H9 (cell line): Measurements from ENCODE around the gene OMP. TPM values are rescaled to one million over a fixed set of nuclear protein-coding genes. Genes with fewer than 3 reads are reported as not detected.

Experiments
- DNase-seq: peaks from one replicate; pipeline ENCODE4 v3.0.0-alpha.2; 2017
- H2AFZ ChIP-seq: one replicate; pipeline ENCODE4 v1.6.1; 2013; ENCODE audit warnings: mild to moderate bottlenecking, low read length, control low read depth, moderate library complexity
- H2AK5ac ChIP-seq: 2 replicates; pipeline ENCODE4 v1.6.1; 2013; ENCODE audit warnings: low read length, control low read depth, mixed read lengths; ENCODE audit not compliant: insufficient read length
- H2BK120ac ChIP-seq: one replicate; pipeline ENCODE4 v1.6.1; 2013; ENCODE audit warnings: low read depth, mild to moderate bottlenecking, low read length, control low read depth, inconsistent platforms; ENCODE audit not compliant: poor library complexity, severe bottlenecking
- H2BK12ac ChIP-seq: 2 replicates; pipeline ENCODE4 v1.6.1; 2013; ENCODE audit warnings: low read length, control low read depth, mixed read lengths, low read depth; ENCODE audit not compliant: insufficient read length
- H2BK15ac ChIP-seq: 2 replicates; pipeline ENCODE4 v1.6.1; 2013; ENCODE audit warnings: low read depth, low read length, control low read depth
- H2BK20ac ChIP-seq: one replicate; pipeline ENCODE4 v1.6.1; 2013; ENCODE audit warnings: low read depth, mild to moderate bottlenecking, low read length, control low read depth, inconsistent platforms; ENCODE audit not compliant: poor library complexity, severe bottlenecking
- H2BK5ac ChIP-seq: 2 replicates; pipeline ENCODE4 v1.6.1; 2013; ENCODE audit warnings: low read length, control low read depth, mixed read lengths; ENCODE audit not compliant: insufficient read length
- H3K14ac ChIP-seq: 2 replicates; pipeline ENCODE4 v1.6.1; 2013; ENCODE audit warnings: low read length, control low read depth; ENCODE audit not compliant: insufficient read depth
- H3K18ac ChIP-seq: 2 replicates; pipeline ENCODE4 v1.6.1; 2013; ENCODE audit warnings: low read depth, mild to moderate bottlenecking, mixed read lengths, low read length, control low read depth; ENCODE audit not compliant: insufficient read length
- H3K23ac ChIP-seq: 2 replicates; pipeline ENCODE4 v1.6.1; 2013; ENCODE audit warnings: low read length, control low read depth, mixed read lengths, low read depth; ENCODE audit not compliant: insufficient read length
- H3K23me2 ChIP-seq: 2 replicates; pipeline ENCODE4 v1.6.1; 2013; ENCODE audit warnings: low read depth, mild to moderate bottlenecking, mixed read lengths, low read length, control low read depth; ENCODE audit not compliant: insufficient read length, poor library complexity, severe bottlenecking
- H3K27ac ChIP-seq: 2 replicates; pipeline ENCODE4 v1.5.1; 2013; ENCODE audit warnings: low read length, control low read depth, mixed read lengths, low read depth; ENCODE audit not compliant: insufficient read length
- H3K27me3 ChIP-seq: 2 replicates; pipeline ENCODE4 v1.6.1; 2013; ENCODE audit warnings: low read length, control low read depth, inconsistent platforms; ENCODE audit not compliant: insufficient read depth
- H3K4ac ChIP-seq: 2 replicates; pipeline ENCODE4 v1.6.1; 2013; ENCODE audit warnings: low read depth, mild to moderate bottlenecking, control low read depth, inconsistent platforms, low read length, moderate library complexity
- H3K4me1 ChIP-seq: 2 replicates; pipeline ENCODE4 v1.6.1; 2013; ENCODE audit warnings: low read length, control low read depth, inconsistent platforms; ENCODE audit not compliant: insufficient read depth
- H3K4me2 ChIP-seq: 2 replicates; pipeline ENCODE4 v1.6.1; 2013; ENCODE audit warnings: low read length, control low read depth, mixed read lengths; ENCODE audit not compliant: insufficient read length, insufficient read depth
- H3K56ac ChIP-seq: 2 replicates; pipeline ENCODE4 v1.6.1; 2013; ENCODE audit warnings: low read depth, mild to moderate bottlenecking, mixed read lengths, low read length, control low read depth; ENCODE audit not compliant: insufficient read length
- H3K79me1 ChIP-seq: 2 replicates; pipeline ENCODE4 v1.6.1; 2013; ENCODE audit warnings: low read depth, mild to moderate bottlenecking, moderate library complexity, low read length, control low read depth, inconsistent platforms; ENCODE audit not compliant: insufficient read depth, poor library complexity, severe bottlenecking
- H3K79me2 ChIP-seq: 2 replicates; pipeline ENCODE4 v1.6.1; 2013; ENCODE audit warnings: low read length, control low read depth, inconsistent platforms; ENCODE audit not compliant: insufficient read depth
- H3K9ac ChIP-seq: 2 replicates; pipeline ENCODE4 v1.6.1; 2013; ENCODE audit warnings: low read length, control low read depth, mixed read lengths; ENCODE audit not compliant: insufficient read length; ENCODE audit errors: extremely low read depth
- H3K9me3 ChIP-seq: one replicate; pipeline ENCODE4 v1.6.1; 2013; ENCODE audit warnings: low read depth, low read length, inconsistent platforms; ENCODE audit not compliant: control insufficient read depth
- H3T11ph ChIP-seq: one replicate; pipeline ENCODE4 v1.6.1; 2013; ENCODE audit warnings: mild to moderate bottlenecking, low read length, control low read depth, inconsistent platforms
- H4K20me1 ChIP-seq: one replicate; pipeline ENCODE4 v1.6.1; 2013; ENCODE audit not compliant: control insufficient read depth, insufficient read length, insufficient read depth
- H4K5ac ChIP-seq: 2 replicates; pipeline ENCODE4 v1.6.1; 2013; ENCODE audit warnings: low read depth, mild to moderate bottlenecking, mixed read lengths, low read length, control low read depth; ENCODE audit not compliant: insufficient read length
- H4K8ac ChIP-seq: replicated peaks from 2 replicates; pipeline ENCODE4 v1.6.1; 2013; ENCODE audit warnings: low read length, control low read depth, mixed read lengths, low read depth; ENCODE audit not compliant: insufficient read length
- H4K91ac ChIP-seq: 2 replicates; pipeline ENCODE4 v1.6.1; 2013; ENCODE audit warnings: low read depth, mild to moderate bottlenecking, moderate library complexity, mixed read lengths, low read length, control low read depth; ENCODE audit not compliant: insufficient read length
- H3K27ac Mint-ChIP-seq, 3 experiments: 2 replicates in 2 of 3; 3 replicates in 1 of 3; pipeline ENCODE4 v1.8.0; 2020 to 2021; ENCODE audit warnings: mixed read lengths in 3 of 3, mild to moderate bottlenecking in 1 of 3, moderate library complexity in 1 of 3
- H3K27me3 Mint-ChIP-seq: 2 replicates; pipeline ENCODE4 v1.8.0; 2021; ENCODE audit warnings: low read depth, mild to moderate bottlenecking, moderate library complexity, mixed read lengths
- H3K36me3 Mint-ChIP-seq, 3 experiments: 2 replicates in 2 of 3; 3 replicates in 1 of 3; pipeline ENCODE4 v1.8.0; 2020 to 2021; ENCODE audit warnings: low read depth in 3 of 3, mixed read lengths in 3 of 3; ENCODE audit not compliant: insufficient read depth in 1 of 3
- H3K4me1 Mint-ChIP-seq, 2 experiments: 2 replicates each; pipeline ENCODE4 v1.8.0; 2020; ENCODE audit warnings: mixed read lengths in 2 of 2
- H3K4me3 Mint-ChIP-seq, 2 experiments: 2 replicates in 1 of 2; 3 replicates in 1 of 2; pipeline ENCODE4 v1.8.0; 2020 to 2021; ENCODE audit warnings: mild to moderate bottlenecking in 2 of 2, mixed read lengths in 2 of 2, moderate library complexity in 1 of 2
- H3K9me3 Mint-ChIP-seq, 2 experiments: 2 replicates in 1 of 2; 3 replicates in 1 of 2; pipeline ENCODE4 v1.8.0; 2020; ENCODE audit warnings: mild to moderate bottlenecking in 2 of 2, mixed read lengths in 2 of 2, moderate library complexity in 1 of 2
- WGBS: extraction: QIAGEN DNeasy Blood & Tissue Kit; methylation state at CpG from one replicate; pipeline ENCODE4 v1.1.7; 2013; ENCODE audit warnings: missing lambda C conversion rate, low lambda C conversion rate, mixed read lengths; ENCODE audit not compliant: insufficient read length; ENCODE audit errors: extremely low coverage; 5-methylcytosine and 5-hydroxymethylcytosine counted together
- total RNA-seq: library from RNA; stranded (reverse); gene quantifications from 2 replicates; pipeline ENCODE4 v1.2.1, GENCODE V29; 2021
- TF ChIP-seq, protein P1 (sequence below): fragments of 200-600 bp; sonication (generic); conservative IDR thresholded peaks from 3 replicates; pipeline ENCODE4 v1.8.0; 2021; ENCODE audit warnings: antibody characterized with exemption, mild to moderate bottlenecking

OMP gene
- total RNA-seq, 1 experiment from 2014 or later: not detected

DNA sequence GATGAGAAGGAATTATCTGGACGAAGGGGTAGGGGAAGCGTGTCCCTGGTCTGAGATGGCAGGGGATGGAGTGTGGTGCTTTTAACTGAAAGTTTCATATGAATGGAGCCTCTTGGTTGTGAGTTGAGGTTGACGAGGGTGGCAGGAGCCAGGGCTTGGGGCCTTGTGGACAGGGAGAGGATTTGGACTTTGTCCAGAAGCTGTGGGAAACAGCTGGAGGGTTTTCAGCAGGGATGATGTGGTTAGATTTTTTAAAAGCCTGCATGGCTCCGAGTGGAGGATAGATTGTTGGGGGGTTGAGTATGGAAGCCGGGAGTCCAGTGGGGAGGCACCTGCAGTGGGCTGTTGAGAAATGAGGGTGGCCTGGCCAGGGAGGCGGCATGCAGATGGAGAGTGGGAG is 50.2 kb downstream of the OMP start:
- no peaks in the 10 kb centered on the region for H3K9me3 Mint-ChIP-seq
- peak overlapping the region in 1 of 3 experiments; percentile 8; a peak in 2 of 7 replicates for H3K27ac Mint-ChIP-seq
- no peak overlapping the region for H2AFZ ChIP-seq
- no peak overlapping the region for H2BK15ac ChIP-seq
- H3K36me3 Mint-ChIP-seq: no peaks in the 10 kb centered on the region; a peak in 1 of 7 replicates
- H3K18ac ChIP-seq: no peak overlapping the region
- H3K9me3 ChIP-seq: no peaks in the 10 kb centered on the region
- H2AK5ac ChIP-seq: no peak overlapping the region
- peaks cover 3% of the 10 kb centered on the region for H3K23me2 ChIP-seq
- peaks cover 15 to 19% of the 10 kb centered on the region in 2 experiments for H3K4me1 Mint-ChIP-seq
- no peak overlapping the region for H3K27ac ChIP-seq
- H4K91ac ChIP-seq: no peak overlapping the region
- H2BK5ac ChIP-seq: no peak overlapping the region
- H4K8ac ChIP-seq: no peak overlapping the region
- H3K4me1 ChIP-seq: peaks cover 2% of the 10 kb centered on the region; the same call in 1 of the 2 replicates
- no peak overlapping the region for H3K14ac ChIP-seq
- no peaks in the 10 kb centered on the region for H3K27me3 ChIP-seq
- H3K79me1 ChIP-seq: no peaks in the 10 kb centered on the region
- H3K27me3 Mint-ChIP-seq: peaks cover 5% of the 10 kb centered on the region; the same call in 1 of the 2 replicates
- H2BK20ac ChIP-seq: no peak overlapping the region
- H3K9ac ChIP-seq: no peak overlapping the region
- no peak for DNase-seq
- no peak overlapping the region for H2BK120ac ChIP-seq
- H3K23ac ChIP-seq: no peak overlapping the region
- no peak overlapping the region for H3K56ac ChIP-seq
- no peak overlapping the region for H3K4me2 ChIP-seq
- no peaks in the 10 kb centered on the region for H3K79me2 ChIP-seq
- no peak overlapping the region for H2BK12ac ChIP-seq
- no peak overlapping the region for H3T11ph ChIP-seq
- H3K4ac ChIP-seq: no peak overlapping the region
- TF ChIP-seq, protein P1, sequence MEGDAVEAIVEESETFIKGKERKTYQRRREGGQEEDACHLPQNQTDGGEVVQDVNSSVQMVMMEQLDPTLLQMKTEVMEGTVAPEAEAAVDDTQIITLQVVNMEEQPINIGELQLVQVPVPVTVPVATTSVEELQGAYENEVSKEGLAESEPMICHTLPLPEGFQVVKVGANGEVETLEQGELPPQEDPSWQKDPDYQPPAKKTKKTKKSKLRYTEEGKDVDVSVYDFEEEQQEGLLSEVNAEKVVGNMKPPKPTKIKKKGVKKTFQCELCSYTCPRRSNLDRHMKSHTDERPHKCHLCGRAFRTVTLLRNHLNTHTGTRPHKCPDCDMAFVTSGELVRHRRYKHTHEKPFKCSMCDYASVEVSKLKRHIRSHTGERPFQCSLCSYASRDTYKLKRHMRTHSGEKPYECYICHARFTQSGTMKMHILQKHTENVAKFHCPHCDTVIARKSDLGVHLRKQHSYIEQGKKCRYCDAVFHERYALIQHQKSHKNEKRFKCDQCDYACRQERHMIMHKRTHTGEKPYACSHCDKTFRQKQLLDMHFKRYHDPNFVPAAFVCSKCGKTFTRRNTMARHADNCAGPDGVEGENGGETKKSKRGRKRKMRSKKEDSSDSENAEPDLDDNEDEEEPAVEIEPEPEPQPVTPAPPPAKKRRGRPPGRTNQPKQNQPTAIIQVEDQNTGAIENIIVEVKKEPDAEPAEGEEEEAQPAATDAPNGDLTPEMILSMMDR: no peak
- no peak overlapping the region for H4K5ac ChIP-seq
- WGBS: no CpG with 5 or more reads among the region's 6 CpGs
- H4K20me1 ChIP-seq: peaks cover 3% of the 10 kb centered on the region
- H3K4me3 Mint-ChIP-seq: no peak overlapping the region

Other genes with a start within 250 kb of the OMP start
- gene ACER3, start 241.9 kb upstream of the OMP start, total RNA-seq: 14.7 and 17.2 TPM in 2 replicates
- not detected in 2 replicates for gene B3GNT6, start 68.4 kb upstream of the OMP start, total RNA-seq
- gene CAPN5, start 35.9 kb upstream of the OMP start, total RNA-seq: 16.7 and 17.1 TPM in 2 replicates
- 1.6 and 2.2 TPM in 2 replicates for gene MYO7A, start 25.4 kb downstream of the OMP start, total RNA-seq
- gene GDPD4, start 198.8 kb downstream of the OMP start, total RNA-seq: not detected in 2 replicates